A549 (cell line): ENCODE data around the gene TMEM125. TPM values are rescaled to one million over a fixed set of nuclear protein-coding genes. Genes with fewer than 3 reads are reported as not detected.

Experiments
- ATAC-seq, 2 experiments: fragments of 200-7000 bp in 1 of 2; fragments of >200 bp in 1 of 2; cut with Nextera tagmentation in 1 of 2; cut with Tn5 transposase in 1 of 2; 3 replicates each; pipeline versions ENCODE4 v1.8.0 to v1.9.1; 2018 to 2020; ENCODE audit warnings: mild to moderate bottlenecking in 1 of 2, moderate library complexity in 1 of 2
- CTCF ChIA-PET: fragments of 300-600 bp; sonication (Branson Sonifier 250); formaldehyde crosslinking; extraction: SDS; loops from one replicate; lab custom pipeline; 2021; ENCODE audit warnings: antibody characterized with exemption, inconsistent platforms; lab: Yijun Ruan, JAX
- POLR2A ChIA-PET: fragments of 350-600 bp; formaldehyde crosslinking; extraction: SDS; loops from one replicate; lab custom pipeline; 2021; ENCODE audit warnings: antibody characterized with exemption, inconsistent platforms; lab: Yijun Ruan, JAX
- DNase-seq, 2 experiments: peaks; one replicate each; pipeline versions ENCODE4 v3.0.0 to v3.0.0-alpha.2; 2011 to 2016; ENCODE audit warnings: low read depth in 1 of 2, low spot score in 1 of 2
- FAIRE-seq: peaks from 2 replicates; lab custom pipeline; 2011; peaks lifted over from hg19 to GRCh38; lab: Jason Lieb, UNC
- H3K27ac ChIP-seq, 2 experiments: fragments of >200 bp; sonication (Bioruptor Twin); formaldehyde crosslinking; 3 replicates each; pipeline ENCODE4 v1.5.1; 2016 to 2017
- H3K4me1 ChIP-seq: fragments of >200 bp; sonication (Bioruptor Twin); formaldehyde crosslinking; 3 replicates; pipeline ENCODE4 v1.6.1; 2016
- H3K4me2 ChIP-seq: fragments of >200 bp; sonication (Bioruptor Twin); formaldehyde crosslinking; 3 replicates; pipeline ENCODE4 v1.6.1; 2016
- H3K4me3 ChIP-seq: fragments of >200 bp; sonication (Bioruptor Twin); formaldehyde crosslinking; 3 replicates; pipeline ENCODE4 v1.5.1; 2016
- H3K9me3 ChIP-seq: fragments of >200 bp; sonication (Bioruptor Twin); formaldehyde crosslinking; 3 replicates; pipeline ENCODE4 v1.6.1; 2016
- CBX8 ChIP-seq: fragments of 200-600 bp; sonication (generic); IDR thresholded peaks from 2 replicates; pipeline ENCODE4 v1.6.1; 2016
- CHD2 ChIP-seq: fragments of 150-350 bp; IDR thresholded peaks from 2 replicates; pipeline ENCODE4 v1.6.1; 2014; ENCODE audit warnings: low read length; ENCODE audit not compliant: partially characterized antibody
- CHD4 ChIP-seq: fragments of 200-600 bp; sonication (generic); IDR thresholded peaks from 2 replicates; pipeline ENCODE4 v1.6.1; 2016; ENCODE audit warnings: antibody characterized with exemption, mild to moderate bottlenecking, borderline replicate concordance
- ELK1 ChIP-seq: fragments of 150-350 bp; IDR thresholded peaks from 2 replicates; pipeline ENCODE4 v1.6.1; 2014; ENCODE audit warnings: low read depth, mild to moderate bottlenecking, low read length
- FOSL2 ChIP-seq, 2 experiments: fragments of 450-650 bp in 1 of 2; fragments of >200 bp in 1 of 2; sonication (Bioruptor Twin) in 1 of 2; formaldehyde crosslinking; IDR thresholded peaks; 2 replicates each; pipeline versions ENCODE4 v1.5.0 to v1.6.1; 2016 to 2020; ENCODE audit warnings: mild to moderate bottlenecking in 1 of 2, moderate library complexity in 1 of 2
- HOXB13 ChIP-seq: fragments of 250-450 bp; sonication (Bioruptor Pico); IDR thresholded peaks from 2 replicates; pipeline ENCODE4 v1.5.0; 2020; ENCODE audit warnings: low read depth, mild to moderate bottlenecking, moderate library complexity
- HOXB5 ChIP-seq: fragments of 250-450 bp; sonication (Bioruptor Pico); IDR thresholded peaks from 2 replicates; pipeline ENCODE4 v1.5.0; 2020; ENCODE audit warnings: mild to moderate bottlenecking, moderate library complexity
- JUNB ChIP-seq: fragments of >200 bp; sonication (Bioruptor Twin); formaldehyde crosslinking; IDR thresholded peaks from 2 replicates; pipeline ENCODE4 v1.6.1; 2016
- KDM1A ChIP-seq: fragments of 200-600 bp; sonication (generic); IDR thresholded peaks from 2 replicates; pipeline ENCODE4 v1.6.1; 2016; ENCODE audit warnings: low read depth, mild to moderate bottlenecking
- KDM5A ChIP-seq: fragments of 200-600 bp; sonication (generic); IDR thresholded peaks from 2 replicates; pipeline ENCODE4 v1.6.1; 2016; ENCODE audit warnings: antibody characterized with exemption, mild to moderate bottlenecking
- MYC ChIP-seq: IDR thresholded peaks from 2 replicates; pipeline ENCODE4 v1.6.1; 2012; ENCODE audit warnings: mild to moderate bottlenecking, inconsistent platforms, low read length, improper control_type of control experiment, borderline replicate concordance
- NR3C1 ChIP-seq: fragments of >200 bp; sonication (Bioruptor Twin); formaldehyde crosslinking; IDR thresholded peaks from 3 replicates; pipeline ENCODE4 v1.6.1; 2017
- PHF8 ChIP-seq: fragments of 200-600 bp; sonication (generic); IDR thresholded peaks from 2 replicates; pipeline ENCODE4 v1.6.1; 2016; ENCODE audit warnings: low read depth, mild to moderate bottlenecking, antibody characterized with exemption, moderate library complexity, borderline replicate concordance
- POLR2A ChIP-seq: IDR thresholded peaks from 2 replicates; pipeline ENCODE4 v1.6.1; 2012; ENCODE audit warnings: mild to moderate bottlenecking, low read length
- POLR2AphosphoS2 ChIP-seq: conservative IDR thresholded peaks from 2 replicates; pipeline ENCODE4 v1.6.1; 2012; ENCODE audit warnings: low read length, improper control_type of control experiment, inconsistent platforms
- RFX5 ChIP-seq: fragments of 450-650 bp; IDR thresholded peaks from 2 replicates; pipeline ENCODE4 v1.7.1; 2014; ENCODE audit warnings: antibody characterized with exemption, mild to moderate bottlenecking, moderate library complexity
- SREBF2 ChIP-seq: fragments of 450-650 bp; IDR thresholded peaks from 2 replicates; pipeline ENCODE4 v1.6.1; 2014; ENCODE audit warnings: mild to moderate bottlenecking, moderate library complexity
- ZFP36 ChIP-seq: fragments of 450-650 bp; IDR thresholded peaks from 2 replicates; pipeline ENCODE4 v1.6.1; 2014; ENCODE audit warnings: borderline replicate concordance; ENCODE audit not compliant: partially characterized antibody
- ZNF302 ChIP-seq: fragments of 250-450 bp; sonication (Bioruptor Pico); IDR thresholded peaks from 2 replicates; pipeline ENCODE4 v1.9.0; 2021; ENCODE audit warnings: inconsistent platforms, mild to moderate bottlenecking, moderate library complexity
- WGBS: methylation state at CpG from one replicate; pipeline ENCODE4 v1.1.6; 2017; ENCODE audit errors: missing lambda C conversion rate; 5-methylcytosine and 5-hydroxymethylcytosine counted together
- polyA plus RNA-seq, 4 experiments: library from polyadenylated mRNA; depleted of rRNA in 3 of 4; stranded (reverse); fragments of >200 nt; fragmentation: RNase III in 1 of 4; extraction: RNeasy Plus Mini Kit Qiagen cat#74134 plus additional on column Dnase treatment in 1 of 4; gene quantifications; 2 replicates in 3 of 4; 3 replicates in 1 of 4; pipeline ENCODE4 v1.2.3, GENCODE V29; 2011 to 2017
- TF ChIP-seq, protein P1 (sequence below): IDR thresholded peaks from 2 replicates; pipeline ENCODE4 v1.6.1; 2012
- TF ChIP-seq, protein P2 (sequence below): fragments of 450-650 bp; IDR thresholded peaks from 2 replicates; pipeline ENCODE4 v1.6.1; 2014; ENCODE audit warnings: antibody characterized with exemption

The TMEM125 gene
- polyA plus RNA-seq, 2 of the 4 experiments (the other 2 are of a cell fraction) = not detected

DNA sequence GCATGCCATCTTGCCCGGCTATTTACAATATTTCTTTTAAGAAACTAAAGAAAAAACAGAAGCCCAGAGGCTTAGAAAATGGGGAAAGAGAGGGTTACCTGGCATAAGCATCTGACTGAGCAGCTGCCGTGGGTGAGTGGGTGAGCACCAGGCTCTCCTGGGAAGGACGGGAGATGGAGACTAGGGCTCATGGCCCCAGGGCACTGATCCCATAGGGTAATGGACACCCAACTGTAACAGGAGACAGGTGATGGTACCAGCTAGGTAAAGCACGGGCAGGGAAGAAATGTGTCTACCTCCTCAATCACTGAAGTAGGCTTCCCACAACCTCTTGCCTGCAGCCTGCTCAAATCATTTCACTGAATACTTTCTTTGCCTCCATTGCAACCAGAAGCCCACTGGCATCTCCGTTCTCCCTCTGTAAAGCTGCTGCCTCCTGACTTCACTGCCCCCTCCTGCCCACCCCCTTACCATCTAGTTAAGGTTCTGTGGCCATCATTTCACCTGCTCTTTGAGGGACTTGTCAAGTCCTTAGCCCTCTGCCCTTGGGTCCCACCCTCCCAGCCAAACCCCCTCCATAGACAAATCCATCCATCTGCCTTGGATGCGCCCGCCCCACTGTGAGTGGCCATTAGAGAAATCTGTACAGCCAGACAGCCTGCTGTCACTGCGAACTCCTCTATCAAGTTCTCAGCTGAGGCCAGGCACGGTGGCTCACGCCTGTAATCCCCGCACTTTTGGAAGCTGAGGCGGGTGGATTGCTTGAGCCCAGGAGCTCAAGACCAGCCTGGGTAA, 6.2 kb downstream of the TMEM125 start (continued):
- no peak for TF ChIP-seq ELK1
- TF ChIP-seq KDM5A = no peak

- Histone ChIP-seq H3K27ac (no peak overlapping the region), H3K4me1 (no peaks in the 10 kb centered on the region), H3K4me2 (no peak overlapping the region)
- WGBS = 56% methylated on average over 6 of the region's 7 CpGs
- ATAC-seq (no peak), FAIRE-seq (no peak), DNase-seq (no peak)
- CTCF ChIA-PET = no interaction called here
- no peak for TF ChIP-seq SREBF2
- TF ChIP-seq CBX8 = no peak
- no peak for TF ChIP-seq ZNF302 (CRISPR knock-in tag)
- TF ChIP-seq, protein P1, sequence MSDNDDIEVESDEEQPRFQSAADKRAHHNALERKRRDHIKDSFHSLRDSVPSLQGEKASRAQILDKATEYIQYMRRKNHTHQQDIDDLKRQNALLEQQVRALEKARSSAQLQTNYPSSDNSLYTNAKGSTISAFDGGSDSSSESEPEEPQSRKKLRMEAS = no peak
- TF ChIP-seq FOSL2 (IDR thresholded peaks at IDR 0.05) = no peak
- no peak for TF ChIP-seq FOSL2 (CRISPR knock-in tag; IDR thresholded peaks at IDR 0.05)
- TF ChIP-seq ELK1 = no peak
- no peak for TF ChIP-seq KDM5A
- TF ChIP-seq, protein P2, sequence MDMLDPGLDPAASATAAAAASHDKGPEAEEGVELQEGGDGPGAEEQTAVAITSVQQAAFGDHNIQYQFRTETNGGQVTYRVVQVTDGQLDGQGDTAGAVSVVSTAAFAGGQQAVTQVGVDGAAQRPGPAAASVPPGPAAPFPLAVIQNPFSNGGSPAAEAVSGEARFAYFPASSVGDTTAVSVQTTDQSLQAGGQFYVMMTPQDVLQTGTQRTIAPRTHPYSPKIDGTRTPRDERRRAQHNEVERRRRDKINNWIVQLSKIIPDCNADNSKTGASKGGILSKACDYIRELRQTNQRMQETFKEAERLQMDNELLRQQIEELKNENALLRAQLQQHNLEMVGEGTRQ = no peak
- no peak for TF ChIP-seq RFX5
- TF ChIP-seq MYC = no peak
- no peak for TF ChIP-seq CHD4
- no peak for TF ChIP-seq CHD2
- TF ChIP-seq KDM1A = no peak
- no peak for TF ChIP-seq PHF8
- no peak for TF ChIP-seq POLR2AphosphoS2
- no peak for TF ChIP-seq HOXB5 (CRISPR knock-in tag)
- TF ChIP-seq HOXB13 (CRISPR knock-in tag) = no peak
- TF ChIP-seq JUNB = no peak
- no peak for TF ChIP-seq POLR2A
- no peak for TF ChIP-seq ZFP36
- TF ChIP-seq, all 56 proteins: peak for 0
- H3K4me3 ChIP-seq = no peak overlapping the region
- POLR2A ChIA-PET = no interaction called here
- no peaks in the 10 kb centered on the region for H3K9me3 ChIP-seq
Observed at GRCh38 chr1:43276673-43277072, 6.9 kb downstream of the TMEM125 start.

GRCh38 chr1:43277116-43277876, 7.5 kb downstream of the TMEM125 start:
- FAIRE-seq (no peak), DNase-seq (no peak), ATAC-seq (no peak)
- no peaks in the 10 kb centered on the region for H3K4me1 ChIP-seq
- WGBS = 72% methylated on average over 7 of the region's 7 CpGs
- POLR2A ChIA-PET = no interaction called here
- CTCF ChIA-PET = no interaction called here
- no peaks in the 10 kb centered on the region for H3K9me3 ChIP-seq
- TF ChIP-seq NR3C1 = no peak
- no peak overlapping the region for H3K4me3 ChIP-seq
- H3K27ac ChIP-seq = no peak overlapping the region
- H3K4me2 ChIP-seq = no peak overlapping the region
